CD14-positive monocyte (primary cell): ENCODE data around the gene PCDHB1. TPM values are rescaled to one million over a fixed set of nuclear protein-coding genes. Genes with fewer than 3 reads are reported as not detected.

Experiments
- DNase-seq, 3 donors: peaks; one replicate each; pipeline ENCODE4 v3.0.0-alpha.2; 2011 to 2022
- H2AFZ ChIP-seq: 2 replicates; pipeline ENCODE4 v1.6.0; 2012; ENCODE audit warnings: mild to moderate bottlenecking, low read depth, low read length, inconsistent platforms; ENCODE audit not compliant: insufficient read depth, poor library complexity, severe bottlenecking
- H3K27ac ChIP-seq, 2 donors: 1 replicate in 1 of 2; 2 replicates in 1 of 2; pipeline ENCODE4 v1.5.1; 2012 to 2013; ENCODE audit warnings: low read length in 2 of 2, control low read depth in 1 of 2, inconsistent platforms in 1 of 2, low read depth in 1 of 2, mild to moderate bottlenecking in 1 of 2
- H3K27me3 ChIP-seq, 2 donors: one replicate each; pipeline versions ENCODE4 v1.6.0 to v1.6.1; 2011 to 2013; ENCODE audit warnings: low read length in 2 of 2; ENCODE audit not compliant: control insufficient read depth in 2 of 2, insufficient read depth in 2 of 2
- H3K36me3 ChIP-seq, 2 donors: replicated peaks in 1 of 2; 1 replicate in 1 of 2; 2 replicates in 1 of 2; pipeline versions ENCODE4 v1.5.1 to v1.6.1; 2012 to 2013; ENCODE audit warnings: low read length in 2 of 2, control low read depth in 1 of 2, inconsistent platforms in 1 of 2, mild to moderate bottlenecking in 1 of 2; ENCODE audit not compliant: insufficient read depth in 2 of 2, control insufficient read depth in 1 of 2
- H3K4me1 ChIP-seq, 2 donors: 1 replicate in 1 of 2; 2 replicates in 1 of 2; pipeline versions ENCODE4 v1.5.1 to v1.6.1; 2012 to 2013; ENCODE audit warnings: low read length in 2 of 2, control low read depth in 1 of 2, inconsistent platforms in 1 of 2, mild to moderate bottlenecking in 1 of 2, moderate library complexity in 1 of 2; ENCODE audit not compliant: insufficient read depth in 2 of 2, control insufficient read depth in 1 of 2
- H3K4me2 ChIP-seq: replicated peaks from 2 replicates; pipeline ENCODE3; 2012; ENCODE audit warnings: low read length, moderate library complexity, mild to moderate bottlenecking; ENCODE audit not compliant: poor library complexity, severe bottlenecking; ENCODE audit errors: extremely low read depth
- H3K4me3 ChIP-seq, 3 experiments: fragments of 200-600 bp in 1 of 3; sonication (generic) in 1 of 3; replicated peaks in 1 of 3; 1 replicate in 2 of 3; 2 replicates in 1 of 3; pipeline ENCODE4 v1.5.1; 2011 to 2013; ENCODE audit warnings: low read length in 3 of 3, mild to moderate bottlenecking in 3 of 3, control low read depth in 2 of 3, low read depth in 2 of 3, inconsistent platforms in 1 of 3, moderate library complexity in 1 of 3
- H3K79me2 ChIP-seq: 2 replicates; pipeline ENCODE4 v1.6.0; 2012; ENCODE audit warnings: mild to moderate bottlenecking, control low read depth, inconsistent platforms, low read length, moderate library complexity; ENCODE audit not compliant: insufficient read depth
- H3K9ac ChIP-seq: 2 replicates; pipeline ENCODE4 v1.6.0; 2017; ENCODE audit warnings: low read length, mild to moderate bottlenecking; ENCODE audit not compliant: insufficient read depth, poor library complexity, severe bottlenecking
- H3K9me3 ChIP-seq, 2 donors: replicated peaks in 1 of 2; 1 replicate in 1 of 2; 2 replicates in 1 of 2; pipeline versions ENCODE4 v1.5.1 to v1.6.1; 2012 to 2013; ENCODE audit warnings: low read length in 2 of 2, control low read depth in 1 of 2; ENCODE audit not compliant: control insufficient read depth in 1 of 2, insufficient read depth in 1 of 2
- H4K20me1 ChIP-seq: 2 replicates; pipeline ENCODE4 v1.6.0; 2012; ENCODE audit warnings: mild to moderate bottlenecking, low read length, control low read depth, moderate library complexity; ENCODE audit not compliant: insufficient read depth
- H3K27ac Mint-ChIP-seq, 7 donors: one replicate each; pipeline ENCODE4 v1.8.0; 2020; ENCODE audit warnings: mild to moderate bottlenecking in 7 of 7, mixed read lengths in 7 of 7, moderate library complexity in 6 of 7, inconsistent platforms in 2 of 7
- H3K27me3 Mint-ChIP-seq, 3 donors: one replicate each; pipeline ENCODE4 v1.8.0; 2021 to 2022; ENCODE audit warnings: low read depth in 3 of 3, mild to moderate bottlenecking in 3 of 3, mixed read lengths in 3 of 3, moderate library complexity in 3 of 3, inconsistent platforms in 1 of 3
- H3K36me3 Mint-ChIP-seq, 2 donors: one replicate each; pipeline ENCODE4 v1.8.0; 2020; ENCODE audit warnings: mixed read lengths in 2 of 2, inconsistent platforms in 1 of 2, mild to moderate bottlenecking in 1 of 2
- H3K4me1 Mint-ChIP-seq: one replicate; pipeline ENCODE4 v1.8.0; 2020; ENCODE audit warnings: mild to moderate bottlenecking, mixed read lengths
- H3K4me3 Mint-ChIP-seq, 2 donors: one replicate each; pipeline ENCODE4 v1.8.0; 2020; ENCODE audit warnings: mild to moderate bottlenecking in 2 of 2, mixed read lengths in 2 of 2, moderate library complexity in 1 of 2
- H3K9me3 Mint-ChIP-seq, 7 donors: one replicate each; pipeline ENCODE4 v1.8.0; 2020 to 2022; ENCODE audit warnings: mixed read lengths in 7 of 7, mild to moderate bottlenecking in 6 of 7, moderate library complexity in 6 of 7, inconsistent platforms in 2 of 7
- WGBS: methylation state at CpG from one replicate; pipeline ENCODE4 v1.1.5; 2013; ENCODE audit warnings: missing lambda C conversion rate; ENCODE audit not compliant: insufficient coverage; 5-methylcytosine and 5-hydroxymethylcytosine counted together
- intact Hi-C, 2 donors: fragments of 100-400 bp; cut with micrococcal nuclease; formaldehyde crosslinking; loops; one replicate each; pipeline versions ENCODE4 v1.15.0 to v1.15.1; 2023
- polyA plus RNA-seq, 3 donors: library from polyadenylated mRNA; depleted of rRNA in 1 of 3; unstranded in 2 of 3; stranded (reverse) in 1 of 3; fragments of 300-500 nt in 2 of 3; fragments of >200 nt in 1 of 3; fragmentation: Illumina TruSeq in 2 of 3; gene quantifications; 1 replicate in 2 of 3; 2 replicates in 1 of 3; pipeline ENCODE4 v1.2.3, GENCODE V29; 2012 to 2021
- TF ChIP-seq, protein P1 (sequence below): fragments of 200-600 bp; IDR thresholded peaks from one replicate; pipeline ENCODE4 v1.8.0; 2022; ENCODE audit warnings: antibody characterized with exemption, mild to moderate bottlenecking

Gene PCDHB1
- polyA plus RNA-seq, 3 donors: not detected

- Histone ChIP-seq H3K27me3 (peaks cover 4 to 17% of the 10 kb centered on the region in 2 donors), H3K4me2 (no peak overlapping the region), H3K36me3 (no peaks in the 10 kb centered on the region), H3K4me1 (no peaks in the 10 kb centered on the region), H3K9me3 (peaks cover 4 to 12% of the 10 kb centered on the region in 2 donors), H3K4me3 (no peak overlapping the region), H3K79me2 (no peaks in the 10 kb centered on the region), H4K20me1 (no peaks in the 10 kb centered on the region), H3K27ac (no peak overlapping the region), H3K9ac (no peak overlapping the region), H2AFZ (no peak overlapping the region)
- H3K9me3 Mint-ChIP-seq: peaks cover 11 to 22% (median 16%) of the 10 kb centered on the region in 7 donors
- no peak for DNase-seq
- intact Hi-C loops: no loop called here
- no peak overlapping the region for H3K27ac Mint-ChIP-seq
- no peaks in the 10 kb centered on the region for H3K4me1 Mint-ChIP-seq
- H3K4me3 Mint-ChIP-seq: no peak overlapping the region
- no peaks in the 10 kb centered on the region for H3K36me3 Mint-ChIP-seq
- no CpG with 5 or more reads among the region's 3 CpGs for WGBS
- TF ChIP-seq, protein P1, sequence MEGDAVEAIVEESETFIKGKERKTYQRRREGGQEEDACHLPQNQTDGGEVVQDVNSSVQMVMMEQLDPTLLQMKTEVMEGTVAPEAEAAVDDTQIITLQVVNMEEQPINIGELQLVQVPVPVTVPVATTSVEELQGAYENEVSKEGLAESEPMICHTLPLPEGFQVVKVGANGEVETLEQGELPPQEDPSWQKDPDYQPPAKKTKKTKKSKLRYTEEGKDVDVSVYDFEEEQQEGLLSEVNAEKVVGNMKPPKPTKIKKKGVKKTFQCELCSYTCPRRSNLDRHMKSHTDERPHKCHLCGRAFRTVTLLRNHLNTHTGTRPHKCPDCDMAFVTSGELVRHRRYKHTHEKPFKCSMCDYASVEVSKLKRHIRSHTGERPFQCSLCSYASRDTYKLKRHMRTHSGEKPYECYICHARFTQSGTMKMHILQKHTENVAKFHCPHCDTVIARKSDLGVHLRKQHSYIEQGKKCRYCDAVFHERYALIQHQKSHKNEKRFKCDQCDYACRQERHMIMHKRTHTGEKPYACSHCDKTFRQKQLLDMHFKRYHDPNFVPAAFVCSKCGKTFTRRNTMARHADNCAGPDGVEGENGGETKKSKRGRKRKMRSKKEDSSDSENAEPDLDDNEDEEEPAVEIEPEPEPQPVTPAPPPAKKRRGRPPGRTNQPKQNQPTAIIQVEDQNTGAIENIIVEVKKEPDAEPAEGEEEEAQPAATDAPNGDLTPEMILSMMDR: no peak
- peaks cover 12 to 23% (median 18%) of the 10 kb centered on the region in 3 donors for H3K27me3 Mint-ChIP-seq
Measured at GRCh38 chr5:141003031-141003430, 48.1 kb upstream of the PCDHB1 start.

DNA sequence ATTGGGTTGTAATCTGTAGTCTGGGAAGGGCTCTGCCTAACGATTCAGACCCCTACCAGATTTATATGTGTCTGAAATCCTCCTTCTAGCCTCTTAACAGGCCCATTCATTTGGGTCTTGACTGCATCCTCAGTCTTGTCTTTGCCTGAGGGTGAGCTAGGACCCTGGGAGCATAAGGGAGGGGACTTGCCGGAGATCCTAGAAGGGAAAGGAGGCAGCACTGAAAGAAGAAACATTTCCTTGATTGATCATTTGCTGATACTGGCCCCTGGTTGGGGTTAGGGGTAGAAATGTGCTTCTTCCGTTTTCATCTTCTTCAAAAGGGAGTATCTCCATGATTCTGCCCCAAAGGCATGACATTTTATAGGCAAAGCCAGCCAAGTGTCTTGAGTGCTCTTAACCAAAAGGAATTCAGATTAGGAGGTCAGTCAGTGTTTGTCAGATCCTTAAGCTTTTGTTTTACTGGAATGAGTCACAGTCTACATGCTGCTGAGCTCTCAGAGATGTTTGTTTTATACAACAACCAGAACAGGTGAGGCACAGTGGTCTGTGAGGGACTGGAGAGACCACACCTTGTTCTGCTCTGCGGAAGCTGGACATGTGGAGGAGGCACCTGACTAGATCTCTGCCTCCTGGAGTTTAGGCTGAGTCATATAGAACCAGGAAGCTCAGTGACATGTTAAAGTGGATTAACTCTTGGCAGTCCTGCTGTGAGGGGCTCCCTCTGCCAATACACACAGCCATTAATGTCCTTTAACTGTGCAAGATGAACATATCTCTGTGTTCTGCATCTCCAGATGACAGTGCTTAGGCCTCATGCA, 47.2 kb upstream of the PCDHB1 start:
- Mint-ChIP-seq H3K4me3 (no peak overlapping the region), H3K9me3 (peaks cover 11 to 22% (median 16%) of the 10 kb centered on the region in 7 donors)
- H2AFZ ChIP-seq: no peak overlapping the region

More for the DNA sequence above, 47.2 kb upstream of the PCDHB1 start:
- Histone ChIP-seq H3K9ac (no peak overlapping the region), H4K20me1 (no peaks in the 10 kb centered on the region), H3K79me2 (no peaks in the 10 kb centered on the region), H3K36me3 (no peaks in the 10 kb centered on the region), H3K27me3 (peaks cover 4 to 17% of the 10 kb centered on the region in 2 donors), H3K4me2 (no peak overlapping the region), H3K4me1 (no peaks in the 10 kb centered on the region), H3K9me3 (peaks cover 4 to 12% of the 10 kb centered on the region in 2 donors), H3K4me3 (no peak overlapping the region), H3K27ac (no peak overlapping the region)
- Mint-ChIP-seq H3K27ac (no peak overlapping the region), H3K27me3 (peaks cover 12 to 23% (median 18%) of the 10 kb centered on the region in 3 donors), H3K4me1 (no peaks in the 10 kb centered on the region), H3K36me3 (no peaks in the 10 kb centered on the region)
- WGBS: 42% methylated on average over 2 of the region's 4 CpGs
- TF ChIP-seq, protein P1: no peak
- DNase-seq: no peak
- intact Hi-C loops: no loop called here
